ENCODE data around the gene HS3ST3A1.
A peak's percentile ranks its signal among the peaks of the same experiment; 100 is the strongest.

The HS3ST3A1 gene

GRCh38 chr17:13484020-13484419, 117.7 kb downstream of the HS3ST3A1 start:
- in situ Hi-C loops (cut with HindIII; ENCODE audit: low pct_ligation_motif_present, low pct_unique_long_range_greater_than_20kb, low sequenced_read_pairs), result no loop called here
- DNase-seq, result no peak

- in situ Hi-C loops (cut with HindIII; ENCODE audit: low pct_ligation_motif_present, low pct_unique_long_range_greater_than_20kb, low sequenced_read_pairs), result no loop called here
Observed at GRCh38 chr17:13480877-13481276, 120.9 kb downstream of the HS3ST3A1 start.

GRCh38 chr17:13478326-13478830, 123.4 kb downstream of the HS3ST3A1 start:
- in situ Hi-C loops (cut with HindIII; ENCODE audit: low pct_ligation_motif_present, low pct_unique_long_range_greater_than_20kb, low sequenced_read_pairs), result no loop called here
- no peak for DNase-seq

More at GRCh38 chr17:13480877-13481276, 120.9 kb downstream of the HS3ST3A1 start:
- DNase-seq, result peak; percentile 13

GRCh38 chr17:13477180-13477611, 124.5 kb downstream of the HS3ST3A1 start:
- in situ Hi-C loops (cut with HindIII; ENCODE audit: low pct_ligation_motif_present, low pct_unique_long_range_greater_than_20kb, low sequenced_read_pairs), result no loop called here
- DNase-seq, result no peak

GRCh38 chr17:13476720-13477119, 125.0 kb downstream of the HS3ST3A1 start:
- DNase-seq, result no peak
- in situ Hi-C loops (cut with HindIII; ENCODE audit: low pct_ligation_motif_present, low pct_unique_long_range_greater_than_20kb, low sequenced_read_pairs), result no loop called here

- in situ Hi-C loops (cut with HindIII; ENCODE audit: low pct_ligation_motif_present, low pct_unique_long_range_greater_than_20kb, low sequenced_read_pairs), result no loop called here
Observed at GRCh38 chr17:13475574-13476223, 126.0 kb downstream of the HS3ST3A1 start.

GRCh38 chr17:13474073-13474800, 127.5 kb downstream of the HS3ST3A1 start:
- in situ Hi-C loops (cut with HindIII; ENCODE audit: low pct_ligation_motif_present, low pct_unique_long_range_greater_than_20kb, low sequenced_read_pairs), result no loop called here
- no peak for DNase-seq

More at GRCh38 chr17:13475574-13476223, 126.0 kb downstream of the HS3ST3A1 start:
- DNase-seq, result no peak

GRCh38 chr17:13465678-13466077, 136.1 kb downstream of the HS3ST3A1 start:
- DNase-seq, result no peak
- in situ Hi-C loops (cut with HindIII; ENCODE audit: low pct_ligation_motif_present, low pct_unique_long_range_greater_than_20kb, low sequenced_read_pairs), result no loop called here

GRCh38 chr17:13462673-13463124, 139.0 kb downstream of the HS3ST3A1 start:
- in situ Hi-C loops (cut with HindIII; ENCODE audit: low pct_ligation_motif_present, low pct_unique_long_range_greater_than_20kb, low sequenced_read_pairs), result no loop called here
- DNase-seq, result no peak

- DNase-seq, result no peak
- in situ Hi-C loops (cut with HindIII; ENCODE audit: low pct_ligation_motif_present, low pct_unique_long_range_greater_than_20kb, low sequenced_read_pairs), result no loop called here
Observed at GRCh38 chr17:13462146-13462545, 139.6 kb downstream of the HS3ST3A1 start.

- no peak for DNase-seq
- in situ Hi-C loops (cut with HindIII; ENCODE audit: low pct_ligation_motif_present, low pct_unique_long_range_greater_than_20kb, low sequenced_read_pairs), result no loop called here
Observed at GRCh38 chr17:13460261-13461000, 141.3 kb downstream of the HS3ST3A1 start.

- DNase-seq, result no peak
- in situ Hi-C loops (cut with HindIII; ENCODE audit: low pct_ligation_motif_present, low pct_unique_long_range_greater_than_20kb, low sequenced_read_pairs), result no loop called here
Observed at GRCh38 chr17:13457783-13458182, 143.9 kb downstream of the HS3ST3A1 start.

Data from ACHN (cell line).